ENCODE results near the gene KRTAP4-6.
"Not testable (repeated sequence)": the region's sequence is repeated elsewhere in the genome, so short reads cannot be mapped to it uniquely, and the experiment has no call there.

GRCh38 chr17:41119696-41120690 lies 20.4 kb downstream of the KRTAP4-6 start:
- not testable (repeated sequence) for TF ChIP-seq FOXJ3 (CRISPR knock-in tag; IDR thresholded peaks at IDR 0.05); TEAD4 (IDR thresholded peaks at IDR 0.05; ENCODE audit: borderline replicate concordance, insufficient read depth); CTCF (IDR thresholded peaks at IDR 0.05); TAF1 (IDR thresholded peaks at IDR 0.05; ENCODE audit: borderline replicate concordance, low read depth, low read length); GATA2 (CRISPR knock-in tag; IDR thresholded peaks at IDR 0.05); JUND (IDR thresholded peaks at IDR 0.05)

All from SK-N-SH (cell line).